IPS-NIHi11 (cell line): ENCODE data around the gene KYNU.
"Not testable (repeated sequence)": the region's sequence is repeated elsewhere in the genome, so short reads cannot be mapped to it uniquely, and the experiment has no call there.

ENCODE experiments used
- DNase-seq: peaks from one replicate; pipeline ENCODE4 v3.0.0; 2012; ENCODE audit warnings: mixed read lengths, low spot score

Gene KYNU

DNA sequence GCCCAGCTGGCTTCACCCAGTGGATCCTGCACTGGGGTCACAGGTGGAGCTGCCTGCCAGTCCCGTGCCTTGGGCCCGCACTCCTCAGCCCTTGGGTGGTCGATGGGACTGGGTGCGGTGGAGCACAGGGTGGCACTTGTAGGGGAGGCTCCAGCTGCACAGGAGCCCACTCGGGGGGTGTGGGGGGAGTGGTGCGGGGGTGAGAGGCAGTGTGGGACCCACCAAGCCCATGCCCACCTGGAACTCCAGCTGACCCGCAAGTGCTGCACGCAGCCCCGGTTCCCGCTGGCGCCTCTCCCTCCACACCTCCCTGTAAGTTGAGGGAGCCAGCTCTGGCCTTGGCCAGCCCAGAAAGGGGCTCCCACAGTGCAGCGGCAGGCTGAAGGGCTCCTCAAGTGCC is 212.1 kb downstream of the KYNU start:
- DNase-seq = not testable (repeated sequence)
